SU-DHL-6 (cell line): ENCODE measurements around the gene DHPS.

Experiments
- EZH2phosphoT487 ChIP-seq: fragments of 200-600 bp; sonication (generic), shearing (Covaris generic); conservative IDR thresholded peaks from 2 replicates; pipeline ENCODE4 v1.6.1; 2018; ENCODE audit warnings: mild to moderate bottlenecking, antibody characterized with exemption, low read length, moderate library complexity, mixed read lengths
- TF ChIP-seq, protein P1 (sequence below): fragments of 200-600 bp; sonication (generic); IDR thresholded peaks from one replicate; pipeline ENCODE4 v1.5.1; 2017; ENCODE audit warnings: antibody characterized with exemption, mild to moderate bottlenecking, low read length, moderate library complexity; ENCODE audit not compliant: insufficient read depth, poor library complexity, severe bottlenecking

DNA sequence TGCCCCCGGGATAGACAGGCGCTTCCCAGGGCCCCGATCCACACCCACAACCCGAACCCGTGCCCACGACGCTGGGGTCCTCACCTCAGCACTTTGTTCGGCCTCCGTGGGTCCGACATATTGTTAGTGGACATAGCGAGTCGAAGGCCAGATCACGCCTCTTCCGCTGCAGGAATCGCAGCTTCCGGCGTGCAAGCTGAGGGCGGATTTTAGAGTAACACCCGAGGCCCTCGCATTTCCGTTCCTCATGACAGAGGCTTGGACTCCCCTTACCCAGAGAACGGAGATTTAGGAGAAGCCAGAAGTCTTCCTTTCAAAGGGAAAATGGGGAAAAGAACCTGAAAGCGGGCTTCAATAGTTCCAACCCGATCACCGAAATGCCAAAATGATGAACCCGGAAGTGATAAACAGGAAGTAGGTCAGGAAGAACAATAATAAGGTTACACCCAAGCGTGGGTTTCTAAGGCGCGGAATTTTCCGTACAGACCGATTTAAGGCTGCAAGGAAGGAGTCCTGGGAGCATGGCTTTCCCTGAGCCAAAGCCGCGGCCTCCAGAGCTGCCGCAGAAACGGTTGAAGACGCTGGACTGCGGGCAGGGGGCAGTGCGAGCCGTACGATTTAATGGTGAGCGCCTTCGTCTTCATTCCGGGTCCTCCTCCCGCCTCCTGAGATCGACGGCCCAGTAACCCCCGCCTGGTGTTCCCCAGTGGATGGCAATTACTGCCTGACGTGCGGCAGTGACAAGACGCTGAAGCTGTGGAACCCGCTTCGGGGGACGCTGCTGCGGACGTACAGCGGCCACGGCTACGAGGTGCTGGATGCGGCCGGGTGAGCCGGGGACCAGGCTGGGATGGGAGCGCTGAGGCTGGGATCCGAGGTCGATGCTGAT lies 12.2 kb downstream of the DHPS start:
- TF ChIP-seq, protein P1, sequence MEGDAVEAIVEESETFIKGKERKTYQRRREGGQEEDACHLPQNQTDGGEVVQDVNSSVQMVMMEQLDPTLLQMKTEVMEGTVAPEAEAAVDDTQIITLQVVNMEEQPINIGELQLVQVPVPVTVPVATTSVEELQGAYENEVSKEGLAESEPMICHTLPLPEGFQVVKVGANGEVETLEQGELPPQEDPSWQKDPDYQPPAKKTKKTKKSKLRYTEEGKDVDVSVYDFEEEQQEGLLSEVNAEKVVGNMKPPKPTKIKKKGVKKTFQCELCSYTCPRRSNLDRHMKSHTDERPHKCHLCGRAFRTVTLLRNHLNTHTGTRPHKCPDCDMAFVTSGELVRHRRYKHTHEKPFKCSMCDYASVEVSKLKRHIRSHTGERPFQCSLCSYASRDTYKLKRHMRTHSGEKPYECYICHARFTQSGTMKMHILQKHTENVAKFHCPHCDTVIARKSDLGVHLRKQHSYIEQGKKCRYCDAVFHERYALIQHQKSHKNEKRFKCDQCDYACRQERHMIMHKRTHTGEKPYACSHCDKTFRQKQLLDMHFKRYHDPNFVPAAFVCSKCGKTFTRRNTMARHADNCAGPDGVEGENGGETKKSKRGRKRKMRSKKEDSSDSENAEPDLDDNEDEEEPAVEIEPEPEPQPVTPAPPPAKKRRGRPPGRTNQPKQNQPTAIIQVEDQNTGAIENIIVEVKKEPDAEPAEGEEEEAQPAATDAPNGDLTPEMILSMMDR: no peak
- no peak for TF ChIP-seq EZH2phosphoT487
